LNCaP clone FGC (cell line): Measurements from ENCODE around the gene KDM6A.

Experiments used
- DNase-seq: peaks from one replicate; pipeline ENCODE4 v3.0.0-alpha.2; 2011; ENCODE audit warnings: low read depth
- H3K4me3 ChIP-seq: 2 replicates; pipeline ENCODE4 v1.5.1; 2011; ENCODE audit warnings: mild to moderate bottlenecking, low read depth, low read length, control low read depth
- TF ChIP-seq, protein P1 (sequence below): IDR thresholded peaks from 2 replicates; pipeline ENCODE4 v1.5.1; 2012; ENCODE audit warnings: mild to moderate bottlenecking; ENCODE audit not compliant: control insufficient read depth, insufficient read depth; ENCODE audit errors: extremely low read depth

KDM6A gene

DNA sequence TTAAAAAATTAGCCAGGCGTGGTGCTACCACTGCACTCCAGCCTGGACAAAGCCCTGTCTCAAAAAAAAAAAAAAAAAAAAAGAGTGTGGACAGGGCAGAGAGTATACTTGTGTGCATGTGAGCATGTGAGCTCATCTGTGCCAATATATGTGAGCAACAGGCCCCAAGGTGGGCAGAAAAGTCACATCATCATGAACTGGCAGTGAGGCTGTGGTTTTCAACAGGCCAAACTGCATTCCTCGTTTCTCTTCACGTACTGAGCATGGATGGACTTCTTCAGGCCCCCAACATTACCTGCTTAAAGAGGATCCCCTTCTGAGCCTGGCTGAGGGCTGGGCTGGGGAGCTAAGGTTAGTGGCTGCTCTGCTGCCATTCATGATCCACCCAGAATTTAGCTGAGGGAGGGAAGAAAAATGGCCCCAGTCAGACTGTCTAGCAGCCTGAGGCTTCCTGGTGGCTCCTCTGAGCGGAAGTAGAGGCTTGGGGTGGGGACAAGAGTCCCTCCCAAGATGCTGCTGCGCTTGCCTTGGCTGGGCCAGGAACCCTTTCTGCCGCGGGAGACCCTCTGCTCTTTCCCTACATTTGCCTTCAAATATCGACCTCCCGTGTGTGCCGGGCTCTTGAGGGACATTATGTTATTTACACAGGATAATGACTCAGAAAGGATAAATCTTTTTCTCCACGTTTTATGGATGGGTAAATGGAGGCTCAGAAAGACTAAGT lies 272.7 kb downstream of the KDM6A start:
- DNase-seq = no peak
- TF ChIP-seq, protein P1, sequence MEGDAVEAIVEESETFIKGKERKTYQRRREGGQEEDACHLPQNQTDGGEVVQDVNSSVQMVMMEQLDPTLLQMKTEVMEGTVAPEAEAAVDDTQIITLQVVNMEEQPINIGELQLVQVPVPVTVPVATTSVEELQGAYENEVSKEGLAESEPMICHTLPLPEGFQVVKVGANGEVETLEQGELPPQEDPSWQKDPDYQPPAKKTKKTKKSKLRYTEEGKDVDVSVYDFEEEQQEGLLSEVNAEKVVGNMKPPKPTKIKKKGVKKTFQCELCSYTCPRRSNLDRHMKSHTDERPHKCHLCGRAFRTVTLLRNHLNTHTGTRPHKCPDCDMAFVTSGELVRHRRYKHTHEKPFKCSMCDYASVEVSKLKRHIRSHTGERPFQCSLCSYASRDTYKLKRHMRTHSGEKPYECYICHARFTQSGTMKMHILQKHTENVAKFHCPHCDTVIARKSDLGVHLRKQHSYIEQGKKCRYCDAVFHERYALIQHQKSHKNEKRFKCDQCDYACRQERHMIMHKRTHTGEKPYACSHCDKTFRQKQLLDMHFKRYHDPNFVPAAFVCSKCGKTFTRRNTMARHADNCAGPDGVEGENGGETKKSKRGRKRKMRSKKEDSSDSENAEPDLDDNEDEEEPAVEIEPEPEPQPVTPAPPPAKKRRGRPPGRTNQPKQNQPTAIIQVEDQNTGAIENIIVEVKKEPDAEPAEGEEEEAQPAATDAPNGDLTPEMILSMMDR = no peak
- no peak overlapping the region for H3K4me3 ChIP-seq

DNA sequence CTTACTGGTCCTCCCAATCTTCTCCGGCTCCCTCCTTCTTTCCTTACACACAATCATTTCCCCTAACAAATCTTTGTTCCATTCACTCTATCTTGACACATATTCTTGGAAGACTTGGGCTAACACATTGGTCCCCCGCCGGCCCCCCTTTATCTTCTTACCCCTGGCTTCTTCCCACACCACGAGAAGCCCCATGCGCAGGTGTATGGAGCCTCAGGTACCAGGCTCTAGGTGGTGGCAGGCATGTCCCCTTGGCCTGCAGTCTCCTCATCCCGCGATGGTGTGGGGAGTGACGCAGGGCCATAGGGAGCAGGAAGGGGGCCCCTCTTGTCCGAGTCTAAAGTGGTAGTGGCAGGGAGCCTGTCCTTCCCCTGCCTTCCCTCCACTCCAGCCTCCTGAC lies 277.8 kb downstream of the KDM6A start:
- TF ChIP-seq, protein P1 = no peak

DNA sequence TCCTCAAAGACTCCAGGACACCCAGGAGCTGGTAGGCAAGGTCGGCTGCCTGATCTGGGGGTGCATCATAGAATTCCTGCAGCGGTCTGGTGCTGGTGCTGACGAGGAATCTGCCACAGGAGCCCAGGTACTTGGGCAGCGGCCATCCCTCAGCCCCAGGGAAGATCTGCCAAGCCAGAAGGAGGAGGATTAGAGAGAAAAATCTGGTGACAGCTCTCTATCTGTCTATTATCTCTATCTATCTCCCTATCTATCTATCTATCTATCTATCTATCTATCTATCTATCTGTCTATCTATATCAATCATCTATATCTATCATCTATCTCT lies 281.0 kb downstream of the KDM6A start:
- TF ChIP-seq, protein P1 = no peak
- DNase-seq = no peak
- no peak overlapping the region for H3K4me3 ChIP-seq

More for the DNA sequence above, 277.8 kb downstream of the KDM6A start:
- H3K4me3 ChIP-seq = no peak overlapping the region
- no peak for DNase-seq

DNA sequence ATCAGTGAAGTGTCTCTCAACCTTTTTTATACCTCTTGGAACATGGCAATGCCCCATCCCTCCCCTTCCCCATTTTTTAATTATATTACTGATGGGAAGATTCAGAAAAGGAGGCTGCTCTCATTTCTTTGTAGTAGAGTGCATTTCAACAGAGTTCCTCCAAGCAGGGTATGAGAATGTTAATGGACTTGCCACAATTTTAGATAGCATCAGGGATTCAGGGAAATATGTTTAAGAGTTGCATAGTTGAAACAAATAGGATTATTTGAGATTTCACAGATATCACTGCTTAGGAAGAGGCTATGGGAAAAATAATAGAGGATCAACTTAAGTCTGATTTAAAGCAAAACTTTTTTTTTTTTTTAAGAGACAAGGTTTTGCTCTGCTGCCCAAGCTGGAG lies 281.5 kb downstream of the KDM6A start:
- TF ChIP-seq, protein P1 = no peak
- no peak for DNase-seq
- no peak overlapping the region for H3K4me3 ChIP-seq

DNA sequence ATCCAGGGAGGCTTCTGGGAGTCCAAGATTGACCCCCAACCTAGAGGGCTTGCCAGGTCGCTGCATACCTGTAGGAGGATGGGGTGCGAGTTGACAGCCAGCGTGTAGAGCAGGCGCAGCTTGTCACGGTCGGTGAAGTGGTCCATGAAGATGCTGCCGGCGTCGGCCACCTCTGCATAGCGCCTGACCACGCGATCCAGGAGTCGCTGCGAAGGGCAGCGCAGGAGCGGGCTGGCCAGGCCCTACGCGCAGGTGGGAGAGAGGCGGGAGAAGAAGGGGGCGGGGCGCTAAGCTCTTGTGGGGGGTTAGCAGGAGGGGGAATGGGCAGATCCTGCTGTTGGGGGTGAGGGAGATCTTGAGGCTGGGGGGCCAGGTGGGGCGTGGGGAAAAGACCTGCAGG lies 284.7 kb downstream of the KDM6A start:
- no peak for DNase-seq
- no peak overlapping the region for H3K4me3 ChIP-seq
- TF ChIP-seq, protein P1 = no peak
